Epithelial cell of alveolus of lung (primary cell): ENCODE data around the gene YOD1. TPM values are rescaled to one million over a fixed set of nuclear protein-coding genes. Genes with fewer than 3 reads are reported as not detected.

Experiments used
- total RNA-seq: library from RNA; depleted of rRNA; stranded (reverse); fragments of >200 nt; gene quantifications from 2 replicates; pipeline ENCODE4 v1.2.1, GENCODE V29; 2015

YOD1 gene
- total RNA-seq: 4.2 and 4.4 TPM in 2 replicates

GRCh38 chr1:207051191-207051943, at the start of gene YOD1:
Gene YOD1 (minus strand): TSS chr1:207051208. CDS start chr1:207051030, 178 bp downstream.

GRCh38 chr1:207088701-207089626, 38.0 kb upstream of the YOD1 start, which contains the start of gene C4BPB:
Gene C4BPB (plus strand): TSS chr1:207088860. CDS start chr1:207089532, 672 bp downstream.

GRCh38 chr1:207052911-207053769, 2.1 kb upstream of the YOD1 start, which contains the start of gene PFKFB2:
Gene PFKFB2 (plus strand): TSS chr1:207053275. CDS start chr1:207054718, 1,443 bp downstream.

GRCh38 chr1:207032528-207033017, 18.4 kb downstream of the YOD1 start, which contains the start of gene C1orf116:
Gene C1orf116 (minus strand): TSS chr1:207032756. CDS start chr1:207027598, 5,158 bp downstream.

Other genes with a start within 250 kb of the YOD1 start
- not detected in 2 replicates for gene IL20, start 185.6 kb downstream of the YOD1 start, total RNA-seq
- gene IL24, start 153.8 kb downstream of the YOD1 start, total RNA-seq: 0.13 and 0.80 TPM in 2 replicates
- gene FCMR, start 129.3 kb downstream of the YOD1 start, total RNA-seq: 0.39 and 0.64 TPM in 2 replicates
- gene PIGR, start 104.7 kb downstream of the YOD1 start, total RNA-seq: not detected in 2 replicates
- gene FCAMR, start 80.7 kb downstream of the YOD1 start, total RNA-seq: not detected in 2 replicates
- gene C1orf116, start 18.5 kb downstream of the YOD1 start, total RNA-seq: 0.40 and 2.3 TPM in 2 replicates
- 1.3 and 1.4 TPM in 2 replicates for gene PFKFB2, start 2.1 kb upstream of the YOD1 start, total RNA-seq
- gene C4BPB, start 37.7 kb upstream of the YOD1 start, total RNA-seq: not detected in 2 replicates
- gene C4BPA, start 53.0 kb upstream of the YOD1 start, total RNA-seq: not detected in 2 replicates